B cell (primary cell): ENCODE results near the gene CORO2B. TPM values are rescaled to one million over a fixed set of nuclear protein-coding genes. Genes with fewer than 3 reads are reported as not detected.

Experiments
- ATAC-seq: fragments of 200-7000 bp; cut with Tn5 transposase; one replicate; pipeline ENCODE4 v1.10.0; 2021; ENCODE audit warnings: low read depth, mild to moderate bottlenecking, moderate number of reproducible peaks, moderate library complexity
- CTCF ChIA-PET: fragments of 350-600 bp; sonication (Branson Sonifier 250); formaldehyde crosslinking; loops from one replicate; lab custom pipeline; 2021; ENCODE audit warnings: antibody characterized with exemption, inconsistent platforms; lab: Charles Lee
- POLR2A ChIA-PET: fragments of 350-600 bp; sonication (Branson Sonifier 250); formaldehyde crosslinking; loops from one replicate; lab custom pipeline; 2021; ENCODE audit warnings: antibody characterized with exemption; lab: Charles Lee
- DNase-seq: peaks from one replicate; pipeline ENCODE4 v3.0.0; 2013
- H2AFZ ChIP-seq: 2 replicates; pipeline ENCODE4 v1.6.1; 2012; ENCODE audit warnings: mild to moderate bottlenecking, low read depth, low read length; ENCODE audit not compliant: insufficient read depth, poor library complexity, severe bottlenecking
- H3K27ac ChIP-seq, 2 donors: 1 replicate in 1 of 2; 2 replicates in 1 of 2; pipeline ENCODE4 v1.5.1; 2012 to 2013; ENCODE audit warnings: low read length in 2 of 2, mild to moderate bottlenecking in 2 of 2, moderate library complexity in 1 of 2
- H3K27me3 ChIP-seq, 4 experiments: fragments of 200-600 bp in 1 of 4; sonication (generic) in 1 of 4; replicated peaks in 1 of 4; 1 replicate in 2 of 4; 2 replicates in 2 of 4; pipeline versions ENCODE4 v1.6.1 to v1.7.0; 2013 to 2016; ENCODE audit warnings: low read length in 3 of 4, mild to moderate bottlenecking in 2 of 4, mixed read lengths in 1 of 4, moderate library complexity in 1 of 4; ENCODE audit not compliant: insufficient read depth in 4 of 4, control insufficient read depth in 3 of 4; ENCODE audit errors: control extremely low read depth in 1 of 4
- H3K36me3 ChIP-seq, 2 experiments: replicated peaks in 1 of 2; 1 replicate in 1 of 2; 2 replicates in 1 of 2; pipeline versions ENCODE4 v1.6.1 to v1.7.1; 2013; ENCODE audit warnings: low read length in 1 of 2; ENCODE audit not compliant: insufficient read depth in 2 of 2, control insufficient read depth in 1 of 2; ENCODE audit errors: control extremely low read depth in 1 of 2, extremely low read depth in 1 of 2
- H3K4me1 ChIP-seq, 2 donors: fragments of 200-600 bp in 1 of 2; sonication (generic) in 1 of 2; 1 replicate in 1 of 2; 2 replicates in 1 of 2; pipeline versions ENCODE4 v1.5.1 to v1.6.1; 2013 to 2017; ENCODE audit warnings: low read length in 2 of 2; ENCODE audit not compliant: control insufficient read depth in 2 of 2, insufficient read depth in 2 of 2
- H3K4me2 ChIP-seq: replicated peaks from 2 replicates; pipeline ENCODE3; 2012; ENCODE audit warnings: mild to moderate bottlenecking, low read depth, low read length; ENCODE audit not compliant: poor library complexity, severe bottlenecking
- H3K4me3 ChIP-seq, 5 experiments: fragments of 200-600 bp in 1 of 5; sonication (generic) in 1 of 5; 1 replicate in 3 of 5; 2 replicates in 2 of 5; pipeline versions ENCODE4 v1.5.1 to v1.7.0; 2011 to 2016; ENCODE audit warnings: low read length in 4 of 5, mild to moderate bottlenecking in 4 of 5, low read depth in 2 of 5, control low read depth in 1 of 5, moderate library complexity in 1 of 5; ENCODE audit not compliant: insufficient read depth in 1 of 5; ENCODE audit errors: control extremely low read depth in 1 of 5, extremely low read depth in 1 of 5
- H3K79me2 ChIP-seq: fragments of 200-600 bp; sonication (generic); one replicate; pipeline ENCODE4 v1.6.0; 2016; ENCODE audit warnings: low read length; ENCODE audit not compliant: control insufficient read depth, insufficient read depth
- H3K9ac ChIP-seq: fragments of 200-600 bp; sonication (generic); 2 replicates; pipeline ENCODE4 v1.6.1; 2017; ENCODE audit warnings: mild to moderate bottlenecking, low read length, moderate library complexity
- H3K9me3 ChIP-seq, 3 donors: one replicate each; pipeline versions ENCODE4 v1.6.1 to v1.7.1; 2013; ENCODE audit warnings: low read length in 2 of 3; ENCODE audit not compliant: control insufficient read depth in 2 of 3, insufficient read depth in 1 of 3; ENCODE audit errors: control extremely low read depth in 1 of 3
- H4K20me1 ChIP-seq: 2 replicates; pipeline ENCODE4 v1.6.0; 2012; ENCODE audit warnings: mild to moderate bottlenecking, low read length; ENCODE audit not compliant: insufficient read depth, control insufficient read depth, poor library complexity, severe bottlenecking
- H3K27ac Mint-ChIP-seq: one replicate; pipeline ENCODE4 v1.8.0; 2021; ENCODE audit warnings: mixed read lengths
- H3K27me3 Mint-ChIP-seq: one replicate; pipeline ENCODE4 v1.8.0; 2021; ENCODE audit warnings: mixed read lengths
- H3K4me1 Mint-ChIP-seq: one replicate; pipeline ENCODE4 v1.8.0; 2021; ENCODE audit warnings: mixed read lengths
- H3K4me3 Mint-ChIP-seq: one replicate; pipeline ENCODE4 v1.8.0; 2021; ENCODE audit warnings: mixed read lengths
- H3K9me3 Mint-ChIP-seq: one replicate; pipeline ENCODE4 v1.8.0; 2022; ENCODE audit warnings: mixed read lengths; ENCODE audit not compliant: insufficient read depth
- EZH2 ChIP-seq: IDR thresholded peaks from 2 replicates; pipeline ENCODE4 v1.6.1; 2012; ENCODE audit warnings: borderline replicate concordance, low read depth, mild to moderate bottlenecking, moderate library complexity, low read length; ENCODE audit not compliant: insufficient read depth, poor library complexity, severe bottlenecking
- WGBS: methylation state at CpG from one replicate; pipeline ENCODE4 v1.1.5; 2013; ENCODE audit warnings: missing lambda C conversion rate; ENCODE audit not compliant: insufficient coverage; 5-methylcytosine and 5-hydroxymethylcytosine counted together
- intact Hi-C: fragments of 100-400 bp; cut with micrococcal nuclease; formaldehyde crosslinking; loops from one replicate; pipeline ENCODE4 v1.10.0; 2022
- polyA plus RNA-seq: library from polyadenylated mRNA; depleted of rRNA; stranded (reverse); fragments of >200 nt; gene quantifications from 2 replicates; pipeline ENCODE4 v1.2.3, GENCODE V29; 2012
- total RNA-seq, 2 donors: library from RNA; stranded (reverse); fragments of 120-200 nt in 1 of 2; gene quantifications; 1 replicate in 1 of 2; 2 replicates in 1 of 2; pipeline versions ENCODE4 v1.2.3 to v1.2.4, GENCODE V29; 2013 to 2022
- TF ChIP-seq, protein P1 (sequence below): fragments of 200-600 bp; IDR thresholded peaks from one replicate; pipeline ENCODE4 v1.8.0; 2022; ENCODE audit warnings: antibody characterized with exemption, mild to moderate bottlenecking

CORO2B gene
- total and polyA plus RNA-seq, 2 donors (not counting 1 experiment from before 2014, with no cell fraction given) = 9.5 to 11.3 TPM

GRCh38 chr15:68625853-68626252 is 47.1 kb downstream of the CORO2B start:
- Histone ChIP-seq H3K27me3 (no peaks in the 10 kb centered on the region), H2AFZ (no peak overlapping the region), H3K4me3 (no peak overlapping the region), H3K27ac (no peak overlapping the region), H3K9ac (no peak overlapping the region), H3K79me2 (peaks cover 40% of the 10 kb centered on the region), H3K4me1 (peaks cover 57 to 65% of the 10 kb centered on the region in 2 donors), H3K36me3 (no peaks in the 10 kb centered on the region), H3K9me3 (no peaks in the 10 kb centered on the region), H3K4me2 (peak overlapping the region; percentile 17), H4K20me1 (no peaks in the 10 kb centered on the region)
- DNase-seq = no peak
- ATAC-seq = no peak
- no peak for TF ChIP-seq EZH2
- TF ChIP-seq, protein P1, sequence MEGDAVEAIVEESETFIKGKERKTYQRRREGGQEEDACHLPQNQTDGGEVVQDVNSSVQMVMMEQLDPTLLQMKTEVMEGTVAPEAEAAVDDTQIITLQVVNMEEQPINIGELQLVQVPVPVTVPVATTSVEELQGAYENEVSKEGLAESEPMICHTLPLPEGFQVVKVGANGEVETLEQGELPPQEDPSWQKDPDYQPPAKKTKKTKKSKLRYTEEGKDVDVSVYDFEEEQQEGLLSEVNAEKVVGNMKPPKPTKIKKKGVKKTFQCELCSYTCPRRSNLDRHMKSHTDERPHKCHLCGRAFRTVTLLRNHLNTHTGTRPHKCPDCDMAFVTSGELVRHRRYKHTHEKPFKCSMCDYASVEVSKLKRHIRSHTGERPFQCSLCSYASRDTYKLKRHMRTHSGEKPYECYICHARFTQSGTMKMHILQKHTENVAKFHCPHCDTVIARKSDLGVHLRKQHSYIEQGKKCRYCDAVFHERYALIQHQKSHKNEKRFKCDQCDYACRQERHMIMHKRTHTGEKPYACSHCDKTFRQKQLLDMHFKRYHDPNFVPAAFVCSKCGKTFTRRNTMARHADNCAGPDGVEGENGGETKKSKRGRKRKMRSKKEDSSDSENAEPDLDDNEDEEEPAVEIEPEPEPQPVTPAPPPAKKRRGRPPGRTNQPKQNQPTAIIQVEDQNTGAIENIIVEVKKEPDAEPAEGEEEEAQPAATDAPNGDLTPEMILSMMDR = no peak
- CTCF ChIA-PET = interaction anchor here (1.0 to 1.4 kb wide), 2 partner anchors 50 to 250 kb away, joined by 3 to 4 read pairs; no protein-coding TSS in a partner anchor
- no peak overlapping the region for H3K27ac Mint-ChIP-seq
- H3K27me3 Mint-ChIP-seq = peaks cover 16% of the 10 kb centered on the region
- intact Hi-C loops = no loop called here
- WGBS = no CpG with 5 or more reads among the region's 4 CpGs
- POLR2A ChIA-PET = no interaction called here
- H3K4me3 Mint-ChIP-seq = no peak overlapping the region
- H3K9me3 Mint-ChIP-seq = no peaks in the 10 kb centered on the region
- peaks cover 77% of the 10 kb centered on the region for H3K4me1 Mint-ChIP-seq

DNA sequence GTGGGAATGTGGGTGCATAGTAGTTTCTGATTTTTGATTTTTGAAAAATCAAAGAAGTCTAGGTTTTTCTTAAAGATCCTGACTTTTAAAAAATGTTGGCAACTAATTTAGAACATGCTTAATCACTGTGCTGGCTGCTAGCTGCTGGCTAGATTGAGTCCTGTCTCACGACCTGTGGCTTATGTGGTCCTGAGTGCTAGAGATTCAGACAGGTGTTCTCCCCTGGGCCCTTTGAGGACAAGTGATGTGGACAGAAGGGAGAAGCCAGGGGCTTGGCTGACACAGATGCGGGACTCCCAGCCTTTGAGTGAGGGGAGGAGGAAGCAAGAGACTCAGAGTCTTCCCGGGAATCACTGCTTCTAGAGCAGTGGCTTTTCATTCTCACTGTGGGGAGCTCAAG is 47.5 kb downstream of the CORO2B start:
- Mint-ChIP-seq H3K27ac (peak overlapping the region; percentile 47), H3K4me1 (peaks cover 77% of the 10 kb centered on the region), H3K9me3 (no peaks in the 10 kb centered on the region), H3K27me3 (peaks cover 16% of the 10 kb centered on the region), H3K4me3 (no peak overlapping the region)
- POLR2A ChIA-PET = no interaction called here
- H3K9me3 ChIP-seq = no peaks in the 10 kb centered on the region
- intact Hi-C loops = no loop called here
- peak overlapping the region; percentile 17 for H3K4me2 ChIP-seq
- H3K36me3 ChIP-seq = no peaks in the 10 kb centered on the region
- no peak overlapping the region for H3K9ac ChIP-seq
- peak; percentile 23 for ATAC-seq
- H3K27ac ChIP-seq = no peak overlapping the region
- 11% methylated on average over 3 of the region's 3 CpGs for WGBS
- no peaks in the 10 kb centered on the region for H3K27me3 ChIP-seq
- no peak for DNase-seq
- H2AFZ ChIP-seq = no peak overlapping the region
- no peak overlapping the region for H3K4me3 ChIP-seq
- no peaks in the 10 kb centered on the region for H4K20me1 ChIP-seq
- H3K4me1 ChIP-seq = peaks cover 61 to 67% of the 10 kb centered on the region in 2 donors
- CTCF ChIA-PET = interaction anchor here (1.1 to 1.4 kb wide), 2 partner anchors 76 to 250 kb away, joined by 3 read pairs; no protein-coding TSS in a partner anchor
- TF ChIP-seq, protein P1 = no peak
- TF ChIP-seq EZH2 = no peak
- H3K79me2 ChIP-seq = peaks cover 37% of the 10 kb centered on the region
